Measurements from ENCODE around the gene COL8A2. TPM values are rescaled to one million over a fixed set of nuclear protein-coding genes. Genes with fewer than 3 reads are reported as not detected.

Gene COL8A2
- total RNA-seq (2022; extraction: Qiagen RNA extraction) = 0.08 to 0.16 TPM (median 0.09 TPM) in 5 replicates

GRCh38 chr1:36125129-36125991, at the start of gene COL8A2:
TSS of gene COL8A2 (minus strand) at chr1:36125222. CDS start at chr1:36100242, 24,980 bp downstream.

GRCh38 chr1:36155408-36156328, 30.6 kb upstream of the COL8A2 start, which contains the start of gene MAP7D1:
TSS of gene MAP7D1 (plus strand) at chr1:36156160. CDS start at chr1:36156418, 258 bp downstream.

GRCh38 chr1:36149237-36149972, 24.4 kb upstream of the COL8A2 start, which contains the start of gene TRAPPC3:
TSS of gene TRAPPC3 (minus strand) at chr1:36149486. CDS start at chr1:36149378, 108 bp downstream.

GRCh38 chr1:36088577-36089392, 36.2 kb downstream of the COL8A2 start, which contains the start of gene ADPRS:
TSS of gene ADPRS (plus strand) at chr1:36088892. CDS start at chr1:36088905, 13 bp downstream.

GRCh38 chr1:36083635-36084496, 41.2 kb downstream of the COL8A2 start, which contains the start of gene TEKT2:
TSS of gene TEKT2 (plus strand) at chr1:36084094. CDS start at chr1:36084922, 828 bp downstream.

Other genes with a start within 250 kb of the COL8A2 start
- 2.9 to 5.1 TPM (median 4.5 TPM) in 5 replicates for gene AGO1, start 242.0 kb downstream of the COL8A2 start, total RNA-seq (2022; extraction: Qiagen RNA extraction)
- 5.8 to 9.8 TPM (median 6.8 TPM) in 5 replicates for gene AGO3, start 194.1 kb downstream of the COL8A2 start, total RNA-seq (2022; extraction: Qiagen RNA extraction)
- gene TEKT2, start 41.1 kb downstream of the COL8A2 start, total RNA-seq (2022; extraction: Qiagen RNA extraction) = not detected in 5 replicates
- 21.4 to 29.6 TPM (median 27.5 TPM) in 5 replicates for gene ADPRS, start 36.3 kb downstream of the COL8A2 start, total RNA-seq (2022; extraction: Qiagen RNA extraction)
- 71.5 to 77.6 TPM (median 75.8 TPM) in 5 replicates for gene TRAPPC3, start 24.3 kb upstream of the COL8A2 start, total RNA-seq (2022; extraction: Qiagen RNA extraction)
- 120 to 127 TPM (median 124 TPM) in 5 replicates for gene MAP7D1, start 30.9 kb upstream of the COL8A2 start, total RNA-seq (2022; extraction: Qiagen RNA extraction)
- 52.4 to 66.8 TPM (median 56.7 TPM) in 5 replicates for gene THRAP3, start 99.2 kb upstream of the COL8A2 start, total RNA-seq (2022; extraction: Qiagen RNA extraction)
- 1.6 to 2.5 TPM (median 1.9 TPM) in 5 replicates for gene SH3D21, start 181.1 kb upstream of the COL8A2 start, total RNA-seq (2022; extraction: Qiagen RNA extraction)
- 10.5 to 24.4 TPM (median 21.8 TPM) in 5 replicates for gene EVA1B, start 198.4 kb upstream of the COL8A2 start, total RNA-seq (2022; extraction: Qiagen RNA extraction)